Measurements from ENCODE around the gene TMEM178A. TPM values are rescaled to one million over a fixed set of nuclear protein-coding genes. Genes with fewer than 3 reads are reported as not detected.
"Not testable (repeated sequence)": the region's sequence is repeated elsewhere in the genome, so short reads cannot be mapped to it uniquely, and the experiment has no call there.

Gene TMEM178A
- total RNA-seq, 1 donor from 2014 or later, result 2.8 TPM

DNA sequence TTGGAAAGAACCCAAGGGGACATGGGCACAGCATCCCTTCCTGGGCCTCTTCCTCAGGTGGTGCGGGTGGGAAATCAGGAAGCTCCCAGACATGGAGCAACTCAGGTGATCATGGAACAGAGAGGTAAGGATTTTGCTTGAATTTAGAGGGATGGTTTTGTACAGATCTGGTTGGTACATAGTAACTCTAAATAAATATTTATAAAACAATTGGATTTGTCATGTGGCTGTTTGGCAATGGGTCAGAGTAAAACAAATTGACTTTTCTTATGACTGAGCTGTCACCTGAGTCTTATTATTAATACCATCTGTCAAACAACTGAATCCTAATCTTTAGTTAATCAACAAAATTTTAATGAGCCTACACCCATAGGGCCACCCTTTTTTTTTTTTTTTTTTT lies 19.4 kb upstream of the TMEM178A start:
- TF ChIP-seq, protein P1, sequence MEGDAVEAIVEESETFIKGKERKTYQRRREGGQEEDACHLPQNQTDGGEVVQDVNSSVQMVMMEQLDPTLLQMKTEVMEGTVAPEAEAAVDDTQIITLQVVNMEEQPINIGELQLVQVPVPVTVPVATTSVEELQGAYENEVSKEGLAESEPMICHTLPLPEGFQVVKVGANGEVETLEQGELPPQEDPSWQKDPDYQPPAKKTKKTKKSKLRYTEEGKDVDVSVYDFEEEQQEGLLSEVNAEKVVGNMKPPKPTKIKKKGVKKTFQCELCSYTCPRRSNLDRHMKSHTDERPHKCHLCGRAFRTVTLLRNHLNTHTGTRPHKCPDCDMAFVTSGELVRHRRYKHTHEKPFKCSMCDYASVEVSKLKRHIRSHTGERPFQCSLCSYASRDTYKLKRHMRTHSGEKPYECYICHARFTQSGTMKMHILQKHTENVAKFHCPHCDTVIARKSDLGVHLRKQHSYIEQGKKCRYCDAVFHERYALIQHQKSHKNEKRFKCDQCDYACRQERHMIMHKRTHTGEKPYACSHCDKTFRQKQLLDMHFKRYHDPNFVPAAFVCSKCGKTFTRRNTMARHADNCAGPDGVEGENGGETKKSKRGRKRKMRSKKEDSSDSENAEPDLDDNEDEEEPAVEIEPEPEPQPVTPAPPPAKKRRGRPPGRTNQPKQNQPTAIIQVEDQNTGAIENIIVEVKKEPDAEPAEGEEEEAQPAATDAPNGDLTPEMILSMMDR (conservative IDR thresholded peaks at IDR 0.05; ENCODE audit: low read depth, low read length), result no peak
- DNase-seq (ENCODE audit: low read depth), result no peak

DNA sequence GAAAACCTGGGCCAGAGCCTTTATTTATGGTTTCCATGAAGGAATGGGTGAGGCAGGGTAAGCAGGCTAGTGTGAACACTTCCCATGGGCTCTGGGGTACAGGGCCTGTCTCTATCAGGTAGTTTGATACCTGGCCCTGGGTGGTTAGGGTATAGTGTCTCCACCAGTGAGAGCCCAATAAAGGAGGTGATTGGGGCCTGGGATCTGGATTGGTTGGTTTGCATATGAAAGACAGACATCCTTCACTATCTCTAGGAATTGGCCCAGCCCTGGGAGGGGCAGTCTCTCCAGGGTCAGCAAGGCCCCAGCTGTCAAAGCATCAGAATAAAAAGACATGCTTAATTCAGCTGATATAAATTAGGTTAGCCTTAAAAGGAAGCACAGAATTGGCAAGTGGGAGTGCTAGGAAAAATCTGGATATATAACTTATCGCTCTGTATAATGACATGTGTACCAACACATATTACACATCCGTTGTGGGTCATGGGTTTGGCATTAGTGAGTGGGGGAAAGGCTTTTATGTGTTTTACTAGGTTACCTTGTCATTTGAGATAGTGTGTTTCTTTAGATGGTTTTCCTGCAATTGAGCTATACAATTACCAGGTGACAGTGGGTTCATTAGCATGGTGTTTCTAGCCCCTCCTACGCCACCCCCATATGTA lies 18.5 kb upstream of the TMEM178A start:
- no peak overlapping the region for H3K4me3 ChIP-seq (ENCODE audit: low read depth, low read length)
- TF ChIP-seq, protein P1 (conservative IDR thresholded peaks at IDR 0.05; ENCODE audit: low read depth, low read length), result no peak
- no peak for DNase-seq (ENCODE audit: low read depth)

More for the DNA sequence above, 19.4 kb upstream of the TMEM178A start:
- H3K4me3 ChIP-seq (ENCODE audit: low read depth, low read length), result no peak overlapping the region

DNA sequence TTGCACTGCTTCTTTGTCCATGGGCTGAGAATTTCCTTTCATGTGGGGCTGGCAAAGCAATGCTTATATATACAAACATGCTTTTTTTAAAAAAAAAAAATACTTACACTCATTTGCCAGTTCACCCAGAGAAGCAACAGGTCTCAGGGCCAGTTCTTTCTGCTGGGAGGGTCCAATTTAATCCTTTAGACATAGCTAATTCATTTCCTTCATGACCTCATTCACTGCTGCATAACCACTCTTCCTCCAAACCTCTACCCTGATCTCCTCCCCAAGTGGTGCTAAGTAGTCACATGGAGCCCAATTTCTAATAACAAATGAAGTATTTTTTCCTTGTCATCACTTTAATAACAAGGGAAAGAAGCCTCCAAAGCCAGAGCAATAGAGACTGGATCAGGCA lies 17.1 kb upstream of the TMEM178A start:
- TF ChIP-seq, protein P1 (conservative IDR thresholded peaks at IDR 0.05; ENCODE audit: low read depth, low read length), result no peak
- no peak overlapping the region for H3K4me3 ChIP-seq (ENCODE audit: low read depth, low read length)
- DNase-seq (ENCODE audit: low read depth), result no peak

DNA sequence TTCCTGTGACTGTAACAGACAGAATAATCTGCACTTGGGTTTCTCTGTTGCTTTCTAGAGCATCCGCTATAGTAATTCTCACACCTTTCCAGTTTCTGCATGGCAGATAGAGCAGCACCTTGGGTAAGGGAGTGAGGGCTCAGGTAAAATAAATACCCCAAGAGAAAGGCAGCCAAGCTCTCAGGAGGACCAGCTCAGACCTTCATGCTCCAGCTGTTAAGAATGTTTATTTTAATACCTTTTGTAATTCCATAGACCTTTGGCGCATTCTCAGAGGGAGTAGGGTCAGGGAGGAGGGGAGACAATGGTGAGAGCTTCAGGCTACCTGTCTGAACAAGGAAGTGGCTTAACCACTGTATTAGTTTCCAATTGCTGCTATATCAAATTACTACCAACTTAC lies 16.2 kb upstream of the TMEM178A start:
- TF ChIP-seq, protein P1 (conservative IDR thresholded peaks at IDR 0.05; ENCODE audit: low read depth, low read length), result no peak

DNA sequence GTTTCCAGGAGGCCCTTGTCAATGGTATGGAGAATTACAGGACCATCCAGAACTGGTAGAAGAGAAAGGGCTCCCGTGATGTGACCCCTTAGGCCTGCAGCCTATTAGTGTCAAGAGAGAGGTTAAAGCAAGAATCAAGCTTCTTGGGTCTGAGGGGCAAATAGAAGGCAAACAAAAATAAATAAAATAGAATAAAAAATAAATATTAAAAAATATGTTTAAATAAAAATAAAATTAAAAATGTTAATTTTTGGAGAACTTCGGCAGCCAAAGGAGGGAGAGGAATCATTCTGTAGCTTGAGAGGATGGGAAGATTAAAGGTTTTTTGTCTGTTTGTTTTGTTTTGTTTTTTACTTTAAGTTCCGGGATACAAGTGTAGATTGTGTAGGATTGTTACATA lies 15.2 kb upstream of the TMEM178A start:
- DNase-seq (ENCODE audit: low read depth), result no peak
- H3K4me3 ChIP-seq (ENCODE audit: low read depth, low read length), result no peak overlapping the region
- TF ChIP-seq, protein P1 (conservative IDR thresholded peaks at IDR 0.05; ENCODE audit: low read depth, low read length), result no peak

More for the DNA sequence above, 16.2 kb upstream of the TMEM178A start:
- DNase-seq (ENCODE audit: low read depth), result no peak
- no peak overlapping the region for H3K4me3 ChIP-seq (ENCODE audit: low read depth, low read length)

DNA sequence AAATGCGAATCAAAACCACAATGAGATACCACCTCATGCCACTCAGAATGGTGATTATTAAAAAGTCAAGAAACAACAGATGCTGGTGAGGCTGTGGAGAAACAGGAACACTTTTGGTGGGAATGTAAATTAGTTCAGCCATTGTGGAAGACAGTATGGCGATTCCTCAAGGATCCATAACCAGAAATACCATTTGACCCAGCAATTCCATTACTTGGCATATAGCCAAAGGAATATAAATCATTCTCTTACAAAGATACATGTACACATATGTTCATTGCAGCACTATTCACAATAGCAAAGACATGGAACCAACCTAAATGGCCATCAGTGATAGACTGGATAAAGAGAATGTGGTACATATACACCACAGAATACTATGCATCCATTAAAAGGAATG lies 9.5 kb upstream of the TMEM178A start:
- not testable (repeated sequence) for H3K4me3 ChIP-seq (ENCODE audit: low read depth, low read length); DNase-seq (ENCODE audit: low read depth)

DNA sequence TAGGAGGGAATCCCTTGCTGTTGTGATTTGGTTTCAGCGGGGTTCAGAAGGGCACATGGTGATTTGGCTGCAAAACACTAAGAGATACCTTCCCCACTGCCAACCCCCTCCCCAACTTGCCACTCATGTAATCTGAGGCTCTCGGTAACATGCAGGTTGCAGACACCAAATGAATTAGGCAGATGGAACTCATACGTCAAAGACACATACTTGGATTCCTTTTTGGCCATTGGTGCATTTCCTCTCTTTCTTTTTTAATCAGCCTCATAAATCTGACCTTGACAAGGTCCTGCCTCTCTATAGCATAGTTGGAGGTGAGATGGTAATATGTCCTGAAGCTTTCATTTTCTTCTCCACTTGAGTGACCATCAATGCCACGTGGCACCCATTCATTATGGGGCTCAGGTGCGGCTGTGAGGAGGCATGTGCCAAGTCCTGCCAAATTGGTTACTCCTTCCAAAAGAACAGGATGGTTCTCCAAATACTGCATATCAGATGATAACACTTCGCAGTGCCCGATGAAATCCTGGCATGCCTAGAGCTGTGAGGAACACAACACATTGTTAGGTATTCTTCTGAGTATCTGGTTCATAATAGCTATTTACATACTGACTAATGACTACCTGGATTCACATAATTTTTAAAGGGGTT lies 8.3 kb upstream of the TMEM178A start:
- TF ChIP-seq, protein P1 (conservative IDR thresholded peaks at IDR 0.05; ENCODE audit: low read depth, low read length), result no peak
- no peak overlapping the region for H3K4me3 ChIP-seq (ENCODE audit: low read depth, low read length)

More for the DNA sequence above, 8.3 kb upstream of the TMEM178A start:
- DNase-seq (ENCODE audit: low read depth), result no peak

Data from epithelial cell of proximal tubule (primary cell).